Fibroblast of mammary gland (primary cell): Measurements from ENCODE around the gene PRXL2B.

Experiments used
- DNase-seq: peaks from one replicate; pipeline ENCODE4 v3.0.0-alpha.2; 2010; ENCODE audit warnings: low read depth
- H3K4me3 ChIP-seq: 2 replicates; pipeline ENCODE4 v1.5.1; 2011; ENCODE audit warnings: low read depth, mild to moderate bottlenecking, low read length, moderate library complexity; ENCODE audit not compliant: control insufficient read depth
- TF ChIP-seq, protein P1 (sequence below): conservative IDR thresholded peaks from 2 replicates; pipeline ENCODE4 v1.5.1; 2011; ENCODE audit warnings: low read depth, low read length, inconsistent platforms; ENCODE audit not compliant: control insufficient read depth, insufficient read depth

PRXL2B gene

DNA sequence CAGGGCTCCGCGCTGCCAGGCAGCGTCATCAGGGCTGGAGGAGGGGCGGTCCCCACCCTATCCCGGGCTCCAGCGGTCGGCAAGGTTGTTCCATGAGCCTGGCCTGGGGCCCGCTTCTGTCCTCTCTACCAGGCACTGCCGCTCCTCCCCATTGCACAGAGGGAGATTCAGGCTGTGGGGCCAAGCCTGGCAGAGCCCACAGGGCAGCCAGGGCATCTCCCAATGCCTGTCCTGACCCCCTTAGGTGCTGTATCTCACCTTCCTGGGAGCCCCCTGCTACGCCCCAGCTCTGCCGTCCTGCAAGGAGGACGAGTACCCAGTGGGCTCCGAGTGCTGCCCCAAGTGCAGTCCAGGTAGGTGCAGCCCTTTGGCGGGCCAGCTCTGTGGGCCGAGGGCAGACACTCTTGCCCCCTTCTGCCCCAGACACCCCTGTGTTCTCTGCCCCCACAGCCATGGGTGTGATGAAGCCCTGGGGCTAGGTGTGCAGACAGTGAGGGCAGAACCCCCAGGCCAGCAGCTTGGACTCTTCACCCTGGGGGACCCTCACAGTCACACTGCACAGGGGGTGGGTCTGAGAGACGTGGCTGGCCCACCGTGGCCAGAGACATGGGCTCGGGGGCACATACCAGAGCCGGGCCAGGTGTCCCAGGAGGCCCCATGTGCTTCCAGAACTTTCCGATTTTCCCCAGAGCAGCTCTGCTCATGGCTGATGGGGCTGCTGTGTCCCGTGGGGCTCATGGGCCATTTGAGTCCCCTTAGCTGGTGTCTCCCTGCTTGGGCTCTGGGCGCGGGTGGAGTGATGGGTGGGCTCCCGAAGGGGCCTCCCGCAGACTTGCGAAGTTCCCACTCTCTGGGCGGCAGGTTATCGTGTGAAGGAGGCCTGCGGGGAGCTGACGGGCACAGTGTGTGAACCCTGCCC, 28.8 kb upstream of the PRXL2B start:
- TF ChIP-seq, protein P1, sequence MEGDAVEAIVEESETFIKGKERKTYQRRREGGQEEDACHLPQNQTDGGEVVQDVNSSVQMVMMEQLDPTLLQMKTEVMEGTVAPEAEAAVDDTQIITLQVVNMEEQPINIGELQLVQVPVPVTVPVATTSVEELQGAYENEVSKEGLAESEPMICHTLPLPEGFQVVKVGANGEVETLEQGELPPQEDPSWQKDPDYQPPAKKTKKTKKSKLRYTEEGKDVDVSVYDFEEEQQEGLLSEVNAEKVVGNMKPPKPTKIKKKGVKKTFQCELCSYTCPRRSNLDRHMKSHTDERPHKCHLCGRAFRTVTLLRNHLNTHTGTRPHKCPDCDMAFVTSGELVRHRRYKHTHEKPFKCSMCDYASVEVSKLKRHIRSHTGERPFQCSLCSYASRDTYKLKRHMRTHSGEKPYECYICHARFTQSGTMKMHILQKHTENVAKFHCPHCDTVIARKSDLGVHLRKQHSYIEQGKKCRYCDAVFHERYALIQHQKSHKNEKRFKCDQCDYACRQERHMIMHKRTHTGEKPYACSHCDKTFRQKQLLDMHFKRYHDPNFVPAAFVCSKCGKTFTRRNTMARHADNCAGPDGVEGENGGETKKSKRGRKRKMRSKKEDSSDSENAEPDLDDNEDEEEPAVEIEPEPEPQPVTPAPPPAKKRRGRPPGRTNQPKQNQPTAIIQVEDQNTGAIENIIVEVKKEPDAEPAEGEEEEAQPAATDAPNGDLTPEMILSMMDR, result no peak
- H3K4me3 ChIP-seq, result no peak overlapping the region
- DNase-seq, result no peak

DNA sequence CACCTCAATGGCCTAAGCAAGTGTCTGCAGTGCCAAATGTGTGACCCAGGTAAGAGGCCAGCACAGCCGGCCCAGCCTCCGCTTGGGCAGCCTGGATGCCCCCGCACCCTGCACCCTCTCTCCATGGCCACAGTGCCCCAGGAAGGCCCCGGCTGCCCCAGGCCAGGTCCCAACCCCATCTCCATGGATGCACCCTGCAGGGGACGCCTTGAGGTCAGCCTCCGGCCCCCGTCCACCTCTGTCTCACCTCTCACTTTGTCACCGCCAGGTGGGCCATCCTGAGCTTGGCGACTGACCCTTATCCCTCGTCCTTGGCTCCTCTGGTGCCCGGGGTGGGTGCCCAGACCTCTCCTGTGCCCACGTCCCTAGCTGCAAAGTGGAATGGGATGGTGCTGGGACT, 28.2 kb upstream of the PRXL2B start:
- no peak overlapping the region for H3K4me3 ChIP-seq
- TF ChIP-seq, protein P1, result no peak
- DNase-seq, result no peak

DNA sequence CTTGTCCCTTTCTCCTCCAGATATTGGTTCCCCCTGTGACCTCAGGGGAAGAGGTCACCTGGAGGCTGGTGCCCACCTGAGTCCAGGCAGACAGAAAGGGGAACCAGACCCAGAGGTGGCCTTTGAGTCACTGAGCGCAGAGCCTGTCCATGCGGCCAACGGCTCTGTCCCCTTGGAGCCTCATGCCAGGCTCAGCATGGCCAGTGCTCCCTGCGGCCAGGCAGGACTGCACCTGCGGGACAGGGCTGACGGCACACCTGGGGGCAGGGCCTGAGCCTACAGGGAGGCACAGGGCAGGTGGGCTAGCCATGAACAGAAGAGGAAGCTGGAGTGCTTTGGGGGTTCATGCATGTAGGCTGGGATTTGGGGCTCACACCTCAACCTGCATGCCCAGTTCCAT, 27.7 kb upstream of the PRXL2B start:
- DNase-seq, result no peak
- TF ChIP-seq, protein P1, result no peak
- H3K4me3 ChIP-seq, result no peak overlapping the region

DNA sequence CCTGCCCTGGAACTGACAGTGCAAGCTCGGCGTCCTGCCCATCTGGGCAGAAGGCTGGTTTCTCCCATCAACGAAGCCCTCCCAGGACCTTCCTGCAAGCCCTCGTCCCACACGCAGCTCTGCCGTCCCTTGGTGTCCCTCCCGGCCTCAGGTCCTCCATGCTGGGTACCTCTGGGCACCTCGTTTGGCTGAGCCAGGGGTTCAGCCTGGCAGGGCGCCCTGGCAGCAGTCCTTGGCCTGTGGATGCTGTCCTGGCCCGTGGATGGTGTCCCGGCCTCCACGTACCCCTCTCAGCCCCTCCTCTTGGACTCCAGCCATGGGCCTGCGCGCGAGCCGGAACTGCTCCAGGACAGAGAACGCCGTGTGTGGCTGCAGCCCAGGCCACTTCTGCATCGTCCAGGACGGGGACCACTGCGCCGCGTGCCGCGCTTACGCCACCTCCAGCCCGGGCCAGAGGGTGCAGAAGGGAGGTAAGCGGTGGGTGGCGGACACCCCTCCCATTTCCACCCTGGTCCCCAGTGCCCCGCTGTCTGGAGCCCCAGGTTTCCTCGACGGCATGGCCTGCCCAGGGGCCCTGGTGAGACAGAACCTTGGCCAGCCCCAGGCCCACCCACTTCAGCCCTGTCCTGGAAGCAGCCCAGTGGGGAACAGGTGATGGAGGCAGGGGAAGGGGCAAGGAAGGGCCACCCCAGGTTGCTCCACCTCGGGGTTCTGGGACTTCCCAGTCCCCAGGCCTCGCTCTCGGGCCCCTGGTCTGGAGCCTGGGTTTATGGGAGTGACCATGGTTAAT, 26.9 kb upstream of the PRXL2B start:
- no peak for DNase-seq
- H3K4me3 ChIP-seq, result no peak overlapping the region
- TF ChIP-seq, protein P1, result no peak

DNA sequence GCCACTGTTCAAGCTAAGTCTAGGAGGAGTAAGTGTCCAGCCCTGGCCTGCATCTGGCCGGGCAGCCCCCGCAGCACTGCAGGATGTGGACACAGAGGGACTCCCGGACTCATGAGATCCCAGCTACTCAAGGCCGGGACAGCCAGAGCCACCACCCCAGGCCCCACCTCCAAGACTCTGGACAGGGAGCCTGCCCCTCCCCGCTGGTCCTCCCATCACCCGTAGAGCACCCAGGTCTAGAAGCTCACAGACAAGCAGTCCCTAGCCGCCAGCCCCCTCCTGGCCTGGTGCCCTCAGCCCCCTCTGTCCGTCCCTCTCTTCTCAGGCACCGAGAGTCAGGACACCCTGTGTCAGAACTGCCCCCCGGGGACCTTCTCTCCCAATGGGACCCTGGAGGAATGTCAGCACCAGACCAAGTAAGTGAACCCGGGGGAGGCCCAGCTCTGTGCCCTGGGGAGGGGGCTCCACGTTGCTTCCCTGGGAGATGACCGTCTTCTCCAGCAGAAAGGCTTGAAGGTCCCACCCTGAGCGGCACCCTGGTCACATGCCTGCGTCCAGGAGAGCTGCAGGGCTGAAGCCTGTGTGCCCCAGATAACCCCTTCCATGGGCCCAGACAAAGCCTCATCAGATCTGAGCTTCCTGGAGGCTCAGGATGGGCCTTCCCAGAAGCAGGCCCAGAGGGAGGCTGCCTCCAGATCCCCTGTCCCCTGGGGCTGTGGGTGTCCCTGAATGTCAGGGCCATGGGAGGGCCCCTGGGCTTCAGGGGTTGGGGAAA, 26.1 kb upstream of the PRXL2B start:
- TF ChIP-seq, protein P1, result no peak
- no peak for DNase-seq
- H3K4me3 ChIP-seq, result no peak overlapping the region

DNA sequence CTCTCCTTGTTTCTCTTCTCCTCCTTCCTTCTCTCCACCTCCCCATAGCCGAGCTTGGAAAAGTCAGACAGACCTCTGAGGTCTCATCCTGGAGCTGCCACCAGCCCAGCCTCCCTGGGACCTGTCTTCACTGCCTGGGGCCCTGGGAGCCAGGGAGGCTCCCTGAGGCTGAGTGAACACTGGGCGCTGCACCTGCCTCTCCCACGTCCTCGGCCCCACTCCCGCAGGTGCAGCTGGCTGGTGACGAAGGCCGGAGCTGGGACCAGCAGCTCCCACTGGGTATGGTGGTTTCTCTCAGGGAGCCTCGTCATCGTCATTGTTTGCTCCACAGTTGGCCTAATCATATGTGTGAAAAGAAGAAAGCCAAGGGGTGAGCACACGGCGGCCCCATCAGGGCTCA, 25.1 kb upstream of the PRXL2B start:
- DNase-seq, result no peak
- no peak overlapping the region for H3K4me3 ChIP-seq
- TF ChIP-seq, protein P1, result no peak
